Stimulated activated CD4-positive, alpha-beta T cell treated with anti-CD3 and anti-CD28 coated beads, Interleukin-2, amount 100 ng/mL, for 4 hours (primary cell): ENCODE results near the gene MTFR1L.
A peak's percentile ranks its signal among the peaks of the same experiment; 100 is the strongest.

Experiments used
- DNase-seq: peaks from one replicate; pipeline ENCODE4 v3.0.0-alpha.2; 2020; ENCODE audit warnings: low read depth

Gene MTFR1L

GRCh38 chr1:25790472-25790871 is 29.3 kb upstream of the MTFR1L start:
- no peak for DNase-seq

- no peak for DNase-seq
Measured at GRCh38 chr1:25792115-25792514, 27.6 kb upstream of the MTFR1L start.

- no peak for DNase-seq
Measured at GRCh38 chr1:25793585-25794170, 26.1 kb upstream of the MTFR1L start.

GRCh38 chr1:25794325-25794724 is 25.4 kb upstream of the MTFR1L start:
- no peak for DNase-seq

- no peak for DNase-seq
Measured at GRCh38 chr1:25795211-25795610, 24.5 kb upstream of the MTFR1L start.

- DNase-seq, result no peak
Measured at GRCh38 chr1:25795946-25796810, 23.6 kb upstream of the MTFR1L start.

GRCh38 chr1:25796811-25797458 is 22.8 kb upstream of the MTFR1L start:
- DNase-seq, result peak; percentile 76

- no peak for DNase-seq
Measured at GRCh38 chr1:25797939-25798338, 21.8 kb upstream of the MTFR1L start.

GRCh38 chr1:25798666-25799351 is 20.9 kb upstream of the MTFR1L start:
- no peak for DNase-seq

GRCh38 chr1:25799352-25799934 is 20.3 kb upstream of the MTFR1L start:
- no peak for DNase-seq

GRCh38 chr1:25799935-25800702 is 19.6 kb upstream of the MTFR1L start, which contains the start of gene SELENON:
SELENON (plus strand) TSS chr1:25800193; CDS start chr1:25800231, 38 bp downstream.
- no peak for DNase-seq

- no peak for DNase-seq
Measured at GRCh38 chr1:25800703-25801377, 18.9 kb upstream of the MTFR1L start.

- no peak for DNase-seq
Measured at GRCh38 chr1:25802915-25803314, 16.8 kb upstream of the MTFR1L start.

- DNase-seq, result no peak
Measured at GRCh38 chr1:25803368-25803767, 16.4 kb upstream of the MTFR1L start.

GRCh38 chr1:25804244-25804963 is 15.3 kb upstream of the MTFR1L start:
- DNase-seq, result no peak

- no peak for DNase-seq
Measured at GRCh38 chr1:25804964-25805862, 14.5 kb upstream of the MTFR1L start.

- DNase-seq, result no peak
Measured at GRCh38 chr1:25805863-25806225, 13.9 kb upstream of the MTFR1L start.

GRCh38 chr1:25806418-25806817 is 13.3 kb upstream of the MTFR1L start:
- DNase-seq, result no peak
